MCF 10A (cell line): ENCODE results near the gene PPFIBP1. TPM values are rescaled to one million over a fixed set of nuclear protein-coding genes. Genes with fewer than 3 reads are reported as not detected.
"Not testable (repeated sequence)": the region's sequence is repeated elsewhere in the genome, so short reads cannot be mapped to it uniquely, and the experiment has no call there.

Experiments used
- BruUV-seq: library from RNA; stranded (reverse); fragments of 400-500 nt; replicated peaks from 2 replicates; lab custom pipeline; 2021; lab: Mats Ljungman, UMichigan
- CTCF ChIA-PET: fragments of 300-600 bp; sonication (Branson Sonifier 250); formaldehyde crosslinking; extraction: SDS; loops from one replicate; lab custom pipeline; 2021; ENCODE audit warnings: antibody characterized with exemption, inconsistent platforms; lab: Yijun Ruan, JAX
- POLR2A ChIA-PET: fragments of 300-600, 350-650 bp; sonication (Branson Sonifier 250); formaldehyde crosslinking; extraction: SDS; loops from one replicate; lab custom pipeline; 2020; ENCODE audit warnings: antibody characterized with exemption, inconsistent platforms; lab: Yijun Ruan, JAX
- DNase-seq: peaks from one replicate; pipeline ENCODE4 v3.0.0-alpha.2; 2018; ENCODE audit not compliant: unreplicated experiment
- H3K27ac Mint-ChIP-seq: one replicate; pipeline ENCODE4 v1.8.0; 2022; ENCODE audit warnings: mild to moderate bottlenecking, low read depth, mixed read lengths; ENCODE audit not compliant: unreplicated experiment
- H3K27me3 Mint-ChIP-seq: one replicate; pipeline ENCODE4 v1.8.0; 2022; ENCODE audit warnings: mixed read lengths; ENCODE audit not compliant: insufficient read depth, unreplicated experiment
- H3K36me3 Mint-ChIP-seq: one replicate; pipeline ENCODE4 v1.8.0; 2022; ENCODE audit warnings: mild to moderate bottlenecking, moderate library complexity, mixed read lengths; ENCODE audit not compliant: insufficient read depth, unreplicated experiment
- H3K4me1 Mint-ChIP-seq: one replicate; pipeline ENCODE4 v1.8.0; 2022; ENCODE audit warnings: mixed read lengths; ENCODE audit not compliant: insufficient read depth, unreplicated experiment
- H3K4me3 Mint-ChIP-seq: one replicate; pipeline ENCODE4 v1.8.0; 2022; ENCODE audit warnings: mild to moderate bottlenecking, moderate library complexity, mixed read lengths; ENCODE audit not compliant: unreplicated experiment
- H3K9me3 Mint-ChIP-seq: one replicate; pipeline ENCODE4 v1.8.0; 2022; ENCODE audit warnings: mixed read lengths; ENCODE audit not compliant: unreplicated experiment
- intact Hi-C: fragments of 100-400 bp; cut with micrococcal nuclease; formaldehyde crosslinking; loops from 2 replicates; pipeline ENCODE4 v1.14.1; 2022
- total RNA-seq: library from RNA; stranded (reverse); gene quantifications from 2 replicates; pipeline ENCODE4 v1.2.3, GENCODE V29; 2022
- TF ChIP-seq, protein P1 (sequence below): fragments of 200-600 bp; IDR thresholded peaks from one replicate; pipeline ENCODE4 v1.8.0; 2022; ENCODE audit warnings: antibody characterized with exemption, mild to moderate bottlenecking; ENCODE audit not compliant: unreplicated experiment

PPFIBP1 gene
- total RNA-seq, 1 experiment from 2014 or later, result 82.6 TPM

DNA sequence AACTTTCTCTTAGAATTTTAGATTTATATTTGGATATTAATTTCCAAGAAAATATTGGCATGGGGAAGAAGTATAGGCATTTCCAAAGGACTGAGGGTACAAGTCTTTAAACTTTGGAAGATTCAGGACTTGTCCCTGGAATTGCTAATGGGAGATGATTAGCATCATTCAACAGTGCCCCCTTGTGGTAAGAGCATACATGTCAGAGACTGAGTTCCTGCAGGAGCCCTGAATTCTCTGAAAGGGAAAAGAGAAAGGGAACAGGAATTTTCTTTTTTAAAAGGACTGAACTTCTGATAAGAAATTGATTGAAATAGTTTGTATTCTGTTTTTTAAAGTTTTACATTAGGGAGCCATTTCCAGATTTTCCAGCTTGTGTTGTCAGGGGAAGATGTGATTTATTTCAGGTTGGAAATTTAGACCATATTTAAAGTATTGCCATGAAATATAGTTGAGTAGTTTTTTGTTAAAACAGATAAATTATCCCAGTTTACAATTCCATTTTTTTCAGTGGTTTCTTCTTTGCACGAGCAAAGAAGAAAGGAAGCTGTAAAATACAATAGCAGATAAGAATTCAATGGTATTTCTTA is 128.3 kb downstream of the PPFIBP1 start:
- peak; percentile 87 for DNase-seq
- intact Hi-C loops, result loop anchor here (1.0 to 5.0 kb wide), 3 partner anchors 51 to 228 kb away; no protein-coding TSS in a partner anchor
- H3K9me3 Mint-ChIP-seq, result no peaks in the 10 kb centered on the region
- H3K4me1 Mint-ChIP-seq, result no peaks in the 10 kb centered on the region
- POLR2A ChIA-PET, result interaction anchor here (0.7 to 1.3 kb wide), 4 partner anchors 10 to 228 kb away, joined by 3 to 7 read pairs (median 5); partner anchors contain the start of gene PPFIBP1
- TF ChIP-seq, protein P1, sequence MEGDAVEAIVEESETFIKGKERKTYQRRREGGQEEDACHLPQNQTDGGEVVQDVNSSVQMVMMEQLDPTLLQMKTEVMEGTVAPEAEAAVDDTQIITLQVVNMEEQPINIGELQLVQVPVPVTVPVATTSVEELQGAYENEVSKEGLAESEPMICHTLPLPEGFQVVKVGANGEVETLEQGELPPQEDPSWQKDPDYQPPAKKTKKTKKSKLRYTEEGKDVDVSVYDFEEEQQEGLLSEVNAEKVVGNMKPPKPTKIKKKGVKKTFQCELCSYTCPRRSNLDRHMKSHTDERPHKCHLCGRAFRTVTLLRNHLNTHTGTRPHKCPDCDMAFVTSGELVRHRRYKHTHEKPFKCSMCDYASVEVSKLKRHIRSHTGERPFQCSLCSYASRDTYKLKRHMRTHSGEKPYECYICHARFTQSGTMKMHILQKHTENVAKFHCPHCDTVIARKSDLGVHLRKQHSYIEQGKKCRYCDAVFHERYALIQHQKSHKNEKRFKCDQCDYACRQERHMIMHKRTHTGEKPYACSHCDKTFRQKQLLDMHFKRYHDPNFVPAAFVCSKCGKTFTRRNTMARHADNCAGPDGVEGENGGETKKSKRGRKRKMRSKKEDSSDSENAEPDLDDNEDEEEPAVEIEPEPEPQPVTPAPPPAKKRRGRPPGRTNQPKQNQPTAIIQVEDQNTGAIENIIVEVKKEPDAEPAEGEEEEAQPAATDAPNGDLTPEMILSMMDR, result peak; percentile 82
- CTCF ChIA-PET, result interaction anchor here (0.6 to 4.1 kb wide), 18 partner anchors 8 to 268 kb away, joined by 3 to 42 read pairs (median 3); no protein-coding TSS in a partner anchor
- no TSS peak for BruUV-seq
- no peak overlapping the region for H3K27ac Mint-ChIP-seq
- peaks cover 22% of the 10 kb centered on the region for H3K36me3 Mint-ChIP-seq
- no peak overlapping the region for H3K4me3 Mint-ChIP-seq
- H3K27me3 Mint-ChIP-seq, result no peaks in the 10 kb centered on the region

DNA sequence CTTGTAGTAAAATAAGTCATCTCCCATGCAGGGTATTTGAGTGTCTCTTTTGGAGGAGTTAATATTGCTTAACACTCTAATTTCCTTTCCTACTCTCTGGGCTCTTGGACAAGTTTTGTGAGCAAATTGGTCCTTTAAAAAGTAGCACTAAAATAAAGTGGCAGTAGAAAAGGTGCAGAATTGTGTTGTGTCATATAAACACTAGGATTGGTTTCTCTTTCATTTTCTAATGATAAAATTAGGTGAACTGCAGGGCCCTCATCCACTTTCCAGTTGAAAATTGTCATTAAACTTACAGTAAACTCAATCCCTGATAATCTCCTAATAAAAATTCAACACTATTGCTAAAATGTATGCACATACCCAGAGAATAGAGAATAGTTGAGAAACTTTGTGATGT is 129.7 kb downstream of the PPFIBP1 start:
- ChIA-PET CTCF (interaction anchor here (1.2 to 4.1 kb wide), 3 partner anchors 48 to 229 kb away, joined by 3 to 42 read pairs (median 21); no protein-coding TSS in a partner anchor), POLR2A (interaction anchor here (0.6 kb wide), 1 partner anchor 318 kb away, joined by 4 read pairs; no protein-coding TSS in a partner anchor)
- Mint-ChIP-seq H3K27ac (no peak overlapping the region), H3K4me3 (no peak overlapping the region), H3K27me3 (no peaks in the 10 kb centered on the region), H3K36me3 (peaks cover 15% of the 10 kb centered on the region), H3K9me3 (no peaks in the 10 kb centered on the region), H3K4me1 (no peaks in the 10 kb centered on the region)
- intact Hi-C loops, result loop anchor here (5.0 kb wide), 1 partner anchor 216 kb away; no protein-coding TSS in a partner anchor
- no TSS peak for BruUV-seq
- DNase-seq, result no peak
- TF ChIP-seq, protein P1, result no peak

DNA sequence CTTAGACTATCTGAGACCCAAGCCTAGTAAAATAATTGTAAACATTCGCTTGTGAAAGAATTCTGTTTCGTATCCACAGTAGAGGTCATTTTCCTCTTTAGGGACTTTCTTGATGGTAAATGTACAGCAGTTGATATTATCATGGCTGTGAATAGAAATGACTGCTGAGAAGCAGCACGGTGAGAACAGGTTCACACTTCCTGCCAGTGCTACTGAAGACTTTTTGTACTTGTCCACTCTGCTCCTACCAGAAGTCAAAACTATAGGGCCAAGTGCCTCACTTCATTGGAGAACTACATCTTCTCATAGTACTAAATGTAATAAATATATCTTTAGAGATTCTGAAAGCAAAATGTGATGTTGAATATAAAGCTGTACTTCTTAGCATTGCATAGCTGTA is 131.5 kb downstream of the PPFIBP1 start:
- not testable (repeated sequence) for BruUV-seq

DNA sequence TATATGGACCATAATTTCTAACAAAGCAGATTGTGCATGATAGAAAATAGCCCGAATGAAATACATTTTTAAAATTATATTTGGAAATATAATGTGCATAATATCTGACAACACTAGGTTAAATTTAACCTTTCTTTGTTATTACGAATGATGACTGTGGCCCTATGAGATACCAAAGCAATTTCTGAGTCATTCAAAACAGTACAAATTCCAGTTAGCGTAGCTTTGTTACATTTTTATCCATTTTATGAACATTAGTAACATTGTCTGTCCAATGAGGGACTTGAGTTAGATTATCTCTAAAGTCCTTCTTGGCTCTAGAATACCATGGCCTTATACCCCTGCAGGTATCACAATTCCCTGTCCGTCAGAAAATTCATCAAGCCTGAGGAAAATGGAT is 133.3 kb downstream of the PPFIBP1 start:
- H3K9me3 Mint-ChIP-seq, result peaks cover 4% of the 10 kb centered on the region
- no peak overlapping the region for H3K4me3 Mint-ChIP-seq
- H3K4me1 Mint-ChIP-seq, result no peaks in the 10 kb centered on the region
- BruUV-seq, result no TSS peak
- POLR2A ChIA-PET, result no interaction called here
- H3K27me3 Mint-ChIP-seq, result no peaks in the 10 kb centered on the region
- no peak overlapping the region for H3K27ac Mint-ChIP-seq
- peaks cover 32% of the 10 kb centered on the region for H3K36me3 Mint-ChIP-seq
- no peak for DNase-seq
- CTCF ChIA-PET, result interaction anchor here (0.6 kb wide), 1 partner anchor 644 kb away, joined by 3 read pairs; no protein-coding TSS in a partner anchor
- intact Hi-C loops, result no loop called here
- TF ChIP-seq, protein P1, result no peak

More for the DNA sequence above, 131.5 kb downstream of the PPFIBP1 start:
- DNase-seq, intact Hi-C loops, H3K9me3 Mint-ChIP-seq, H3K4me3 Mint-ChIP-seq, CTCF ChIA-PET, H3K4me1 Mint-ChIP-seq, H3K27me3 Mint-ChIP-seq: not testable (repeated sequence)
- Mint-ChIP-seq H3K36me3 (peaks cover 20% of the 10 kb centered on the region), H3K27ac (peak overlapping the region; percentile 13)
- POLR2A ChIA-PET, result interaction anchor here (1.2 kb wide), 1 partner anchor 132 kb away, joined by 4 read pairs; no protein-coding TSS in a partner anchor
